Hematopoietic multipotent progenitor cell treated with erythropoietin and hydrocortisone succinate and interleukin-3 and kit ligand, for 6 days (in vitro differentiated cells): ENCODE data around the gene ST8SIA6.
"Not testable (repeated sequence)": the region's sequence is repeated elsewhere in the genome, so short reads cannot be mapped to it uniquely, and the experiment has no call there.

Source experiments
- DNase-seq: peaks from one replicate; pipeline ENCODE4 v3.0.0-alpha.2; 2015

The ST8SIA6 gene, protein sequence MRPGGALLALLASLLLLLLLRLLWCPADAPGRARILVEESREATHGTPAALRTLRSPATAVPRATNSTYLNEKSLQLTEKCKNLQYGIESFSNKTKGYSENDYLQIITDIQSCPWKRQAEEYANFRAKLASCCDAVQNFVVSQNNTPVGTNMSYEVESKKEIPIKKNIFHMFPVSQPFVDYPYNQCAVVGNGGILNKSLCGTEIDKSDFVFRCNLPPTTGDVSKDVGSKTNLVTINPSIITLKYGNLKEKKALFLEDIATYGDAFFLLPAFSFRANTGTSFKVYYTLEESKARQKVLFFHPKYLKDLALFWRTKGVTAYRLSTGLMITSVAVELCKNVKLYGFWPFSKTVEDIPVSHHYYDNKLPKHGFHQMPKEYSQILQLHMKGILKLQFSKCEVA

DNA sequence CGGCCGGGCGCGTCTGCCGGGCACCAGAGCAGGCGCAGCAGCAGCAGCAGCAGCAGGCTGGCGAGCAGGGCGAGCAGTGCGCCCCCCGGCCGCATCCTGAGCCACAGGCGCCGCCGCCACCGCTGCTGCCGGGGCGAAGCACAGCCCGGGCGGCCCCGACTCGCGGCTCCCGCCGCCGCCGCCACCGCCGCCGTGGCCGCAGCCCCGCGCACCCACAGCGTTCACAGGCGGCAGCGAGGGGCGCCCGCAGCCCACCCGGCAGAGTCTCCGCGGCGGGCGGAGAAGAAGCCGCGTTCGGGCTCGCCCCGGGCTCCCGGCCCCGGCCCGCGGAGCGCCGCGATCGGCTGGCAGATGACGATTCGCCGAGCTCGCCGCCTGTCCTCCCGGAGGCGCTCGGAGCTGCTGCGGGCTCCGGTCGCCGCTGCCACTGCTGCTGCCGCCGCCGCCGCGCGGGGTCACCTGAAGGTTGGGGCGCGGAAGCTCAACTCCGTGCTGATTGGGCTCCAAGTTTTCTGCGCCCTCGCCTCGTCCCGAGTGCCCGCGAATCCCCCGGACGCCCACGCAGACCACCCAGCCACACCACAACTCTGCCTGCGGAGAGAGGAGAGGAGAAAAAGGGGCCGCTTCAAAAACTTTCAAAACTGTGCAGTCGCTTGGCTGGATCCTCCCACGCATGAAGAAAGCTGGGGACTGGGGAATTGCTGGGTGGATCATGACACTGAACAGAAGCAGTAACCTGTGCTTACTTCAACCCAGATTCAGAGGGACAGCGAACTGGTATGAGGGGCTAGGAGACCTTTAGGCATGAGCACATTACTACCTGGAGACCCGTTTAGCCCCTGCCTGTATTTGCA is at the start of gene ST8SIA6:
Gene ST8SIA6 (minus strand): TSS at position 435 of the 854 bp plus-strand sequence. CDS start 340 bp downstream, at position 95.
- peak; percentile 80 for DNase-seq

DNA sequence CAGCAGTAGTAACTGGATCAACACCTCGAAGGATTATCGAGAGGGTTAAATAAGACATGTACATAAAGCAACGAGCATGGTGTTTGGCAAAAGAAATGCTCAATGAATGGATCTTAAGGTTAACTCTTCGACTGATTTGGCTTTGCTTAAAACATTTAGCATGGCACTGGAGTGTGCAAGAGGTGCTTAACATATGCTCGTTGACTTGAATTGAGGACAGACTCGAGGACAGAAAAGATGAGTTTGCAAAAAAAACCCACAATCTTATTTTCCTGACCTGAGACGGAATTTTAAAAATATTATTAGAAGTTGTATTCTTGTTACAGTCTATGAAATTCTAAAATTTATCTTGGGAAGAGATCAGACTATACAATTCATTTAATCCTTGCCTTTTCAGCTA is 49.4 kb upstream of the ST8SIA6 start:
- DNase-seq, result no peak

DNA sequence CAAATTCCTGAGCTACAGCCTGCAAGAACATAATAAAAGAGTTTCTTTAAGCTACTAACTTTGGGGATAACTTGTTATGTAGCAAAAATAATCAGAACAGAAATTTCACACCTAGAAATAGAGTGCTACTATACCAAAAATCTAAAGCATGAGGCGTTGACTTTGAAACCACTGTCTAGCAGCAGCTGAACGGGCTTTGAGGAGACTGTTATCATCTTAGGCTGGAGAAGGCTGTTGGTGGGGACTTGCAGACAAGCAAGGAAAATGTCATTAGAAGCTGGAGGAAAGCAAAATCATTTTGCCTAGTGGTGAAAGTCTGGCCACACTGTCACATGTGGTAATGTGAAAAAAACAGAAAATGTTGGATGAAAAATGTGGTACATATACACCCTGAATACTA is 48.4 kb upstream of the ST8SIA6 start:
- no peak for DNase-seq

DNA sequence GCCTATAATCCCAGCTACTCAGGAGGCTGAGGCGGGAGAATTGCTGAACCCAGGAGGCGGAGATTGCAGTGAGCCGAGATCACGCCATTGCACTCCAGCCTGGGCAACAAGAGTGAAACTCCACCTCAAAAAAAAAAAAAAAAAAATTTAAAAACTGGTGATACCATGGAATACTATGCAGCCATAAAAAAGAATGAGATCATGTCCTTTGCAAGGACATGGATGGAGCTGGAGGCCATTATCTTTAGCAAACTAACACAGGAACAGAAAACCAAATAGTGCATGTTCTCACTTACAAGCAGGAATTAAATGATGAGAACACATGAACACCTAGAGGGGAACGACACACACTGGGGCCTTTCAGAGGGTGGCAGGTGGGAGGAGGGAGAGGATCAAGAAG is 44.6 kb upstream of the ST8SIA6 start:
- DNase-seq, result not testable (repeated sequence)

DNA sequence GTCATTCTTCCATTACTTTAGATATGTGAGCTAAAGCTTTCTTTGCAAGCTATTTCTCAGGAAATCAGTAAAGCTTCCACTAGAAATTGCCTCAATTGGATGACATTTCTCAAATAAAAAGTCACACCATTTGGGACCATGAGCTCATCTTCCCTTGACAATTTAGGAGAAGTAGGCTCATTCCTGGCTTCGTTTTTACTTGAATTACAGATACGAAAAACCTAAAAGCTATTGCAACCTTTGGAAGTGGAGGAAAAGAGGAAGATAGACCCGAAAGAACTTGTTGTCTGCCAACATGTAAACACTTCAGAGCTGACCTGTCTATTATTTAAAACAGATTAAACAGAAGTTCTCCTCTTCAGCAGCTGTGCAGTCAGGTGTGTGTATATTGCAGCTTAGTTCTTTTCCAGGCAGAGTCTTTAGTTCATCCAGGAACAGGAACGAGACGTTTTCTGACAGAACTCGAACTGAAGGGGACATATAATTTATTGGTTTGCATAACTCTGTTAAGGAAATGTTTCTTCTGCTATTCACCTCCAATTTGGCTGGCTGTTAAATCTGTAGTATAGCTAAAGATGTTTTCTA is 43.1 kb upstream of the ST8SIA6 start:
- DNase-seq, result no peak

DNA sequence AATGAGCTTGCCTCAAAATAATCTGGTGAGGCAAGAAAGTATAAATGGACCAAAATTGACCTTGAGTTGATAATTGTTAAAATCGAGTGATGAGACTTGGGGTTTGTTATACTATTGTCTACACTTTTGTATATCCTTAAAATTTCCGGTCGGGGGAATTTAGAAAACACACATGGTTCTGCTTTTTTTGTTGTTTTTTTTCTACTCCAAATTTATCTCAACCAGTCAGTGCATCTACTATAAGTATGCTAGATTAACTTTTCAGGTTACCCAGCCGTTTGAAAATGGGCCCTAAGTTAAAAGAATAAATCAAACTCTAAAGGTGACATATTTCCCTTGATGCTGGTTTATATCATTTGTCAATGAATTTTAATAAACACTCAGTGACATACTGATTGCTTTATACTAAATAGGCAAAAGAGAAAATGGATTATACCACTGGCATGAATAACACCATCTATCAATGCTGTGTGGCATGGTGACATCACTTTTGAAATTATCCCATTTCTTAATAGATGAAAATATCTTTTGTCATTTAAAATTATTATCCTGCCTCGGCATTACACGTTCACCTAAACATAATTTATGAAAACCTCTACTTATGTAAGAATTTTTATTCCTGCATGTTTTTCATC is 40.3 kb upstream of the ST8SIA6 start:
- DNase-seq, result no peak

DNA sequence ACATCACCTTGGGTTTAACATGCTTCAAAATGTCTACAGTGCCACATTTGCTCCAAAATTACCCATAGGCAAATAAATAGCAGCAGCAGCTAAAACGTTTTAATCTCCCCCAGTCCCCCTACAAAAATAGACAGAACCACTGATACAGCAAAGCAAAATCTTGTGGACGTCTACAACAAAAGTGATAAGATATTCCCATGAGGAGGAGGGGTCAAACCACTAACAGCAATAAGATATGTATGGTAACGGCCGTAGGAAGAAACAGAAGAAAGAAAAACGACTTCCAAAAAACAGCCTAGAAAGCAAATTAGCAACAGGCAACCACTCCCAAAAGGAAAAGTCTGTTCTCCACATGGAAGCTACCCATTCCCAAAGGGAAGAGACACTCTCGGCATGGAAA is 34.5 kb upstream of the ST8SIA6 start:
- DNase-seq, result peak; percentile 71

DNA sequence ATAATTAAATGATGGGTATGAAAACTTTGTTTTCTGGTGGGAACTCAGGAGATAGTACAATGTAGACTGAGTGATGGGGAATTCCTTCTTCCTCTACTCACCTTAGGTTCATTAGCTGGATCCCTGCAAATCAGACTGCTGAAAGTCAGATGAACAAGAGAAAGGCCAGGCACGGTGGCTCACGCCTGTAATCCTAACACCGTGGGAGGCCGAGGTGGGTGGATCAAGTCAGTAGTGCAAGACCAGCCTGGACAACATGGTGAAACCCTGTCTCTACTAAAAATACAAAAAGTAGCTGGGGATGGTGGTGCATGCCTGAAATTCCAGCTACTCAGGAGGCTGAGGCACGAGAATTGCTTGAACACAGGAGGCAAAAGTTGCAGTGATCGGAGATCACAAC is 28.7 kb upstream of the ST8SIA6 start:
- DNase-seq, result no peak

DNA sequence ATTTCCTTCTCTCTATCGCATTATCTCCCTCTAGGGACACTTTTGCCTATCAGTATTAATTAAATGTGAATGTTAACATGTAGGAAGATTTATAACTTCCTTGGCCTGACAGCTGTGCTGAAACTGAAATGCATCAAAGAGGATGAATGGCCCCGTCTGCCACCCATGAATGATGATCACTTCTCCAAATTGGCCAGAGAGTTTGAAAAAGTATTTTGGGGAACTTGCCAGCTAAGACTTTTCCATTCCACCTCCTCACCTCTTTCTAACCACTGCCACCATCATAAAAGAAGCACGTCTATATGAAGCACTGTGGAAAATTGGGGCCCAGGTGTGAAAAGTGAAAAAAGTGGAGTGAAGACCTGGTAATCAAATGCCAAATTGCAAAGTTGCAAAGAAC is 25.4 kb upstream of the ST8SIA6 start:
- DNase-seq, result no peak

DNA sequence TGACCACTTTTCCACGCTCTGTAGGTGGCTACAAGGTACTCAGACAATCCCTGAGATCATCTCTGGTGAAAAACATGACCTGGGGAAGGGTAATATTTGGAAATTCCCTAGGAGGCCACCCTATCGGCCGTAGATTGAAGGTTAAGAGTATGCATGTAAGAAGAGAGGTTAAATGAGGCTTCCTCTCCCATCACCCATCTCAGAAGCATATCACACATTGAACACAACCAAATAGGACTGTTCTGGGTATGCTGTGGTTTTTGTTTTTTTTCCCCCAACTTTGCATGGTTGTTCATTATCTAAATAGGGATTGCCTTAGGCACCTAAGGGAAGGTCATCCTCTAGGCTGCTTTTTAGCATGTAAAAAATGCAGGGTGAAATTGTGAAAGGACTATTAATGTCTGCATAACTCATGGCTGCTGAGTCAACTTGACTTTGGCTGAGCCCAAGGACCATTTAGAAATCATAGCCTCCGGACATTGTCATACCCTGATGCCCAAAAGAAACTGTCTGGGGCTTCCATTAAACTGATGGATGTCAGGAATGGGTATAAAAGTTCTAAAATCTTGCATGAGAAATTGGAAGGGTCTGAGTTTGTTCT is 24.7 kb upstream of the ST8SIA6 start:
- no peak for DNase-seq

DNA sequence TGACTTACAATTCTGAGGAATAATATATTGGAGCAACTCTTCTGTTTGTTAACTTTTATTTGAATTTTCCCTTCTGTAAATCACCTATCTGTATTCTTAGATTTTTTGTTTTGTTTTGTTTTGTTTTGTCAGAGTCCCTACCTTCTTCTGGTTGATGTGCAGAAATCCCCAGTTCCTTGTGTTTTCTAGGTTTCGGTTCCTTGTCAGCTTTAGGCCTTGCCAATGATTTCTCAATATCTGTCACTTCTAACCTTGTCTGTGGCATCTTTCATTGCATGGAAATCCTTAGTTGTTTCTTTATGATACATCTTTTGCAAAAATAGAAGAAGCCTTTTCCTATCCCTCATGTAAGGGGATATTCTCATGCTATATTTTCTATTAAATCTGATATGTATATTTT is 21.7 kb upstream of the ST8SIA6 start:
- no peak for DNase-seq

DNA sequence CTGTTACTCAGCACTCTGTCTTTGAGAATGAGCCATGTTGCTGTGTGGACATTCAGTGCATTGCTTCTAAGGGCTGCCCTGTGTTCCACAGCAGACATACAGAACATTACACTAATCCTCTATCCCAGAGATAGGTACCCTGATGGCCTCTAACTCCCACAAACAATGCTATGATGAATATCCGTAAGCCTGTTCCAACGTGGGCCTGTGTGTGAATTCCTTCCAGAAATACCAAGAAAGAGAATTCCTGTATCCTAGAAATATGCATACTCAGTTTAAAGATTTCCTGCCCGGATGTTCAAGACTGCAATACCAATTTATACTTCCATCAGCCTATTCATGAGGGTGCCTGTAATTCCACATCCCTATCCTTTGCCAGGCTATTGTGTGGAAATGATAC is 21.3 kb upstream of the ST8SIA6 start:
- DNase-seq, result no peak

DNA sequence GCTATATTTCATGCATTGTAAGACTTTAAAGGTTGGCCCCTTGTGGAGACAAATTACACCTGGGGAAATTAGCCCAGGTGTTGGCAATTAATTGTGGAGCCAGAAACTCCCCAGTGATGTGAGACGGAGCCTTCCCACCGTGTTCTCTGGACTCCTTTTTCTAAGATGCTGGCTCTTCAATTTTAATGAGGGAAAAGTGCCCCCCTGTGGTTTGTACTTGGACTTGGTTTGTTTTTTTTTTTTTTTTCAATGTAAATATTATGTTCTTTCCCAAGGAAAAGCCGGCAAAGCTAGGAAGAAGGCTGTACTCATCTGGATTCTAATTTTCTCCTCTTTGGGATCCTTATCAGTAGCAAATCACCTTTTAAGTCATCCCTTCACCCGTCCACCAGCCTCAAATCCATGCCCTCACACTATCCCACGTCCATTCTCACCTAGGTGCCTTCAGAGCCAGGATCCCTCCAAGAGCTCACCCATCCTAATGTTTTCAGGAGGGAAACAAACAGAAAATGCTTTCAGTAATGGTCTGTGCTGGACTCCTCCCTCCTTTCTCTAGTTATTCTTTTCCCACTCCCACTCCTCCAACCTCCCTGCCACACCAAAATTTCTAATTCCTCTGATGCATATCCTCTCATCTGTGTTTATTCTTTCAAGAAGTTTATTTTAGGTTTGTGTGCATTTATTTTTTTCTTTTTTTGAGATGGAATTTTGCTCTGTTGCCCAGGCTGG is 20.4 kb upstream of the ST8SIA6 start:
- DNase-seq, result peak; percentile 79

DNA sequence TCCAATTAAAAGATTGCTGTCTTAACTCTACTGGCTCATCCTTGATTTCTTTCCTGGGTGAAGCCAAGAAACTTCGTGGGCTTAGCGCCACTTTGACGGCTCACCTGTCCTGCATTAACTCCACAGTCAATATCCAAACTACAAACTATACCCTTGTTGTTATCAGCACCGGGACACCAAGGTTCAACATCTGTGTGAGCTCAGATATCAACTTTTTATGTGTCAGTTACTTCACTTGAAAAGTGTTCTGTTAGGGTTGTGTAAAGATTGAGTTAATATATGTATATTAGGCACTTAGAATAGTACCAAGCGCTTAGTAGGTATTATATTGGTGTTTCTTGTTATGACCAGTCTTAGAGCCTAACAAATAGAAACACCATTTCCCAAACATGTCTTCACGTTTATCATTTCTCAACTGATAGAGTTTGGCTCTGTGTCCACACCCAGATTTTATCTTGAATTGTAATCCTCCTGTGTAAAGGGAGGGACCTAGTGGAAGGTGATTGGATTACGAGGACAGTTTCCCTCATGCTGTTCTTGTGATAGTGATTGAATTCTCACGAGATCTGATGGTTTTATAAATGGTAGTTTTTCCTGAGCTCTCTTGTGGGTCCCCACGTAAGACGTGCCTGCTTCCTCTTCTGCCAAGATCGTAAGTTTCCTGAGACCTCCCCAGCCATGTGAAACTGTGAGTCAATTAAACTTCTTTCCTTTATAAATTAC is 19.0 kb upstream of the ST8SIA6 start:
- DNase-seq, result peak; percentile 28

DNA sequence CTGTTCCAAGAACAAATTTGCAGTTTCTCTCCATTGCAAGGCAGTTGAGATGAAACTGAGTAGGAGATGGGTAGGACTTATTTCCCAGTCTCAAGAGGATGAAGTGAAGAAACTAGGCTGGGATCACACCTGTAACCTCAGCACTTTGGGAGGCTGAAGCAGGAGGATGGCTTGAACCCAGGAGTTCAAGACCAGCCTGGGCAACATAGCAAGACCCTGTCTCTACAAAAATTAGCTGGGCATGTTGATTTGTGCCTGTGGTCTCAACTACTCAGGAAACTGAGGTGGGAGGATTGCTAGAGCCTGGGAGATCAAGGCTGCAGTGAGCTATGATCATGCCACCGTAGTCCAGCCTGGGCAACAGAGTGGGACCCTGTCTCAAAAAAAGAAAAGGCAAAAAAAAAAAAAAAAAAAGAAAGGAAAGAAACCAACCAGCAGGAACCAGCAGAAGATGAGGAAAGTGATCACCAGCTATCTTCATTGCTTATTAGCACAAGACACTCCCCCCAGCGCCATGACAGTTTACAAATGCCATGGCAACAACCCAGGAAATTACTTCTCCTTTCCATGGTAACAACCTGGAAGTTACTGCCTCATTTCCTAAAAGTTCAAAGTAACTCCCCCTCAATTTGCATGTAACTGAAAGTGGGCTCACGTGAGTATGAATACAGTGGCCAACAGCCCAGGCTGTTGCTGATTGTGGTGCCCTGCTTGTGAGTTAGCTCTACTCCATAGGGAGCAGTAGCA is 18.3 kb upstream of the ST8SIA6 start:
- DNase-seq, result peak; percentile 46

DNA sequence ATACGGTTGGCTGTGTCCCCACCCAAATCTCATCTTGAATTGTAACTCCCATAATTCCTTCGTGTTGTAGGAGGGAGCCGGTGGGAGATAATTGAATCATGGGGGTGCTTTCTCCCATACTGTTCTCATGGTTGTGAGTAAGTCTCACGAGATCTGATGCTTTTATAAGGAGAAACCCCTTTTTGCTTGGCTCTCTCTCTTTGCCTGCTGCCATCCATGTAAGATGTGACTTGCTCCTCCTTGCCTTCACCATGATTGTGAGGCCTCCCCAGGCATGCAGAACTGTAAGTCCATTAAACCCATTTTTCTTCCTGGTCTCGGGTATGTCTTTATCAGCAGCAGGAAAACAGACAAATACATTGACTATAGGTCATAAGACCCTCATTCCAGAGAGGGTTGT is 15.9 kb upstream of the ST8SIA6 start:
- no peak for DNase-seq

DNA sequence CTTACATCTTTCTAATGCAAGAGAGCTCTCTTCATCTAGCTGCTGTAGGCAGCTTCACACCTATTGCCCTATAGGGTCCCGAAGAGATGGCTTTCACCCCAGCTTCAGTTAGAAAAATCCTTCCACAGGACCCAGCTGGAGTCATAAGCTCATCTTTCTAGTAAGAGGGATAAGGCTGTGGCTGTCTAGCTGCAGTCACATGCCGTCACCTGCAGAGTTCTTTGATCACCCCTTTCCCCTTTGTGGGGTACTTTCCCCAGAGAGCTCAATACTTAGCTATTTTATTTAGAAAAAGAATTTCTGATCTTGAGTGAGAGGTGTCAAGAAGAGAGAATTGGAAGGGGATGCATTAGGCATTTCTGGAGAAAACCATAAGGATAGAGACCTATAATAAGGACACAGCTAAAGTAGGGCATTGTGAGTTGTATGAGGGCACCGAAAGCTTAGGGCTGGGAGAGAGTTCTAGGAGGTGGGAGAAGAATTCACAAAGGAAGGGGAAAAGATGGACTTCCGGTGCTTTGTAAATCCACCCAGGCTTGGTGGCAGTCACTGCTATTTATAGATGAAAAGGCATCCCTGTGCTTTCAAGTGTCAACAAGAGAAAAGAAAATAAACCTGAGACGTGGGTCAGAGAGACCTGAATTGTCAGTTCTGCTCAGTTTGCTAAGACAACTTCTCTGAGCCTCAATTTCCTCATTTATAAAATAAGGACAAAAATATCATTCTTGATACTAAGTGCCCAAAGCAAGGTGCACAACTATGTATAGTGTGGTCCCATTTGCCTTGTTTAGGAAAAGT is 11.1 kb upstream of the ST8SIA6 start:
- DNase-seq, result no peak

DNA sequence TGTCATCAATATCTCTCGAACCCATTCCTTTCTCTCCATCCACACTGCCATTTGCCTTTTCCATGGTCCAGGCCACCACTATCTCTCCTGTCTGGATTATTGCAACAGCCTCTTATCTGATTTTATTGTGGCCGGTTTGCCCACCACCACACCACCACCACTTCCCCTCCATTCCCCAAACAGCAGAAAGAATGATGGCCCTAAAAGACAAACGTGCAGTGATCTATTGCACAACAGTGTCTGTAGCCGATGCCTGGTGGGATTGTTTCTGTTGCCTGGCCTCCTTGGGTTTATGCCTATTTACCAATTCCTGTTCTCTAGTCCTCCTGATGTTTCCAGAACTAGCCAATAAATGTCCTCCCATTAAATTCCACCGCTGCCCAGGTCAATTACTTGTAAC is 10.2 kb upstream of the ST8SIA6 start:
- DNase-seq, result peak; percentile 61

DNA sequence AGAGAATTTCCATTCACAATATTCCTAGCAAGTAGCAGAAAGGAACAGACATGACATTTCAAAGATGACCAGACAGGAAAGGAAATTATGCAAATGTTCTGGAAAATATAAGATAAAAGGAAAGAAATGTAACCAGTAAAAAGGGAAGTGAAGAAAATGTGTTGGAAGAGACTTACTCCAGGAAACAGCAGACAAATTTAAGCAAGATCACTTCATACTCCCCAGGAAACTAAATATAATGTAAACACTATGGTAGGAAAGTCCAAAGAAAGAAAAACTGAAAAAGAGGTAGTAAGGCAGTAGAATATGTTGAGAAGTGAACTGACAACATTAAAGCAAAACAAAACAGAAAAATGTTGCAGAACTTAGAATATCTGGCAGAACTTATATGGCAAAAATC is 6.4 kb upstream of the ST8SIA6 start:
- DNase-seq, result no peak

DNA sequence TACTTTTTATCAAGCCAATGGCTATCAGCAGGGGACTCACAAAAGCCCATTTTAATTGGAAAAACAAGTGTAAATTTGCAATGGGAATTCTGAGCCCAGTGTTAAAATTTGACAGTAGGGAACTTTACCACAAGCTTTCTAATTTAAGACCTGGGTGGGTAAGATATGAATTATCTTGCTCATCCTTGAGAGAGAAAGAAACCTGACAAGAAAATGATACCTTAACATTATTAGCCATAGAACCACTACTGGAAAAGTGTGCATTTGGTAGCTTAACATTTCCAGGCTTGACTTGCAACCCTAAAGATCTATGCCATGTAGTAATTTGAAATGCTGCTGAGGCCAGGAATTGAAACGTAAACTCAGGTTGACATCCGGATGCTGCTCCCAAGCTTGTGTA is 2.7 kb upstream of the ST8SIA6 start:
- peak; percentile 61 for DNase-seq
